HCT116 (cell line): ENCODE results near the gene OXCT2. TPM values are rescaled to one million over a fixed set of nuclear protein-coding genes. Genes with fewer than 3 reads are reported as not detected.

Source experiments
- ATAC-seq: fragments of 200-7000 bp; cut with Tn5 transposase; 2 replicates; pipeline ENCODE4 v1.9.1; 2020; ENCODE audit warnings: mild to moderate bottlenecking, moderate library complexity
- BruUV-seq: library from RNA; stranded (reverse); fragments of 400-500 nt; replicated peaks from 2 replicates; lab custom pipeline; 2021; lab: Mats Ljungman, UMichigan
- CTCF ChIA-PET: fragments of 300-600 bp; sonication (Branson Sonifier 250); formaldehyde crosslinking; loops from one replicate; lab custom pipeline; 2021; ENCODE audit warnings: antibody characterized with exemption; lab: Charles Lee
- POLR2A ChIA-PET: fragments of 300-600, 350-600 bp; sonication (Branson Sonifier 250); formaldehyde crosslinking; loops from one replicate; lab custom pipeline; 2021; ENCODE audit warnings: antibody characterized with exemption; lab: Charles Lee
- RAD21 ChIA-PET, 2 experiments: fragments of 300-600 bp; sonication (Branson Sonifier 250); formaldehyde crosslinking; loops; one replicate each; lab custom pipeline; 2023; ENCODE audit warnings: low total read pairs in 2 of 2; ENCODE audit not compliant: uncharacterized antibody in 2 of 2, unreplicated experiment in 2 of 2, low non-redundant PET in 1 of 2; lab: Charles Lee
- DNase-seq: peaks from one replicate; pipeline ENCODE4 v3.0.0-alpha.2; 2010; ENCODE audit warnings: low read depth, low spot score
- H2AFZ ChIP-seq: fragments of 200-600 bp; shearing (Covaris generic), sonication (generic); 2 replicates; pipeline ENCODE4 v1.6.1; 2017; ENCODE audit warnings: low read depth, mixed run types, mixed read lengths, antibody characterized with exemption, low read length; ENCODE audit not compliant: poor library complexity, severe bottlenecking
- H3K27ac ChIP-seq: 2 replicates; pipeline ENCODE4 v1.5.1; 2012; ENCODE audit warnings: low read depth, low read length
- H3K27me3 ChIP-seq: fragments of 200-600 bp; sonication (generic); 2 replicates; pipeline ENCODE4 v1.6.1; 2016; ENCODE audit warnings: mixed run types, low read length, mixed read lengths; ENCODE audit not compliant: insufficient read depth
- H3K36me3 ChIP-seq, 2 experiments: fragments of 200-500 bp in 1 of 2; fragments of 200-600 bp in 1 of 2; sonication (Bioruptor generic) in 1 of 2; sonication (generic) in 1 of 2; 2 replicates each; pipeline versions ENCODE4 v1.5.1 to v1.6.1; 2014 to 2016; ENCODE audit warnings: low read length in 2 of 2, inconsistent platforms in 1 of 2, mixed read lengths in 1 of 2, mixed run types in 1 of 2; ENCODE audit not compliant: insufficient read depth in 2 of 2, control insufficient read depth in 1 of 2
- H3K4me1 ChIP-seq, 2 experiments: fragments of 200-600 bp in 1 of 2; sonication (generic) in 1 of 2; 2 replicates each; pipeline versions ENCODE4 v1.5.1 to v1.6.1; 2012 to 2017; ENCODE audit warnings: low read length in 2 of 2, inconsistent platforms in 1 of 2, mild to moderate bottlenecking in 1 of 2, mixed read lengths in 1 of 2, mixed run types in 1 of 2, moderate library complexity in 1 of 2; ENCODE audit not compliant: insufficient read depth in 2 of 2, control insufficient read depth in 1 of 2
- H3K4me2 ChIP-seq: fragments of 200-600 bp; sonication (generic); 2 replicates; pipeline ENCODE4 v1.6.1; 2017; ENCODE audit warnings: mixed run types, low read length, mixed read lengths
- H3K4me3 ChIP-seq, 2 experiments: fragments of 200-600 bp in 1 of 2; sonication (generic) in 1 of 2; replicated peaks in 1 of 2; 2 replicates each; pipeline ENCODE4 v1.5.1; 2011 to 2016; ENCODE audit warnings: low read length in 2 of 2, control low read depth in 1 of 2, low read depth in 1 of 2, mild to moderate bottlenecking in 1 of 2, mixed read lengths in 1 of 2, mixed run types in 1 of 2
- H3K79me2 ChIP-seq: fragments of 200-600 bp; sonication (generic); 2 replicates; pipeline ENCODE4 v1.6.1; 2017; ENCODE audit warnings: mild to moderate bottlenecking, mixed run types, low read length, moderate library complexity, mixed read lengths; ENCODE audit not compliant: insufficient read depth
- H3K9ac ChIP-seq: fragments of 200-600 bp; sonication (generic); 2 replicates; pipeline ENCODE4 v1.6.1; 2016; ENCODE audit warnings: low read length, mixed read lengths
- H3K9me2 ChIP-seq: fragments of 200-600 bp; sonication (generic), shearing (Covaris generic); 2 replicates; pipeline ENCODE4 v1.6.1; 2017; ENCODE audit warnings: mixed run types, mild to moderate bottlenecking, moderate library complexity; ENCODE audit not compliant: insufficient read depth
- H3K9me3 ChIP-seq, 2 experiments: fragments of 200-500 bp in 1 of 2; fragments of 200-600 bp in 1 of 2; sonication (Bioruptor generic) in 1 of 2; sonication (generic) in 1 of 2; 2 replicates each; pipeline ENCODE4 v1.6.1; 2014 to 2017; ENCODE audit warnings: low read length in 2 of 2, mixed read lengths in 2 of 2, inconsistent platforms in 1 of 2, low read depth in 1 of 2, mild to moderate bottlenecking in 1 of 2, mixed run types in 1 of 2, moderate library complexity in 1 of 2; ENCODE audit not compliant: control insufficient read depth in 1 of 2, insufficient read depth in 1 of 2
- H4K20me1 ChIP-seq: fragments of 200-600 bp; sonication (generic), shearing (Covaris generic); 2 replicates; pipeline ENCODE4 v1.6.1; 2017; ENCODE audit warnings: mixed run types, mild to moderate bottlenecking, moderate library complexity; ENCODE audit not compliant: insufficient read depth
- CTCF ChIP-seq, 3 experiments: fragments of 200-600 bp in 1 of 3; sonication (generic) in 1 of 3; IDR thresholded peaks in 2 of 3; conservative IDR thresholded peaks in 1 of 3; 2 replicates each; pipeline ENCODE4 v1.5.1; 2012 to 2017; ENCODE audit warnings: low read depth in 2 of 3, low read length in 2 of 3, antibody characterized with exemption in 1 of 3, borderline replicate concordance in 1 of 3, control low read depth in 1 of 3, mild to moderate bottlenecking in 1 of 3, mixed read lengths in 1 of 3, mixed run types in 1 of 3, moderate library complexity in 1 of 3; ENCODE audit not compliant: insufficient read depth in 1 of 3
- POLR2A ChIP-seq: IDR thresholded peaks from 2 replicates; pipeline ENCODE4 v1.7.0; 2011; ENCODE audit warnings: borderline replicate concordance; ENCODE audit not compliant: insufficient read depth, insufficient read length; ENCODE audit errors: extremely low read depth
- RAD21 ChIP-seq: IDR thresholded peaks from 2 replicates; pipeline ENCODE4 v1.6.1; 2012; ENCODE audit warnings: low read depth, mild to moderate bottlenecking
- YY1 ChIP-seq: IDR thresholded peaks from 2 replicates; pipeline ENCODE4 v1.6.1; 2011; ENCODE audit warnings: low read length, low read depth, moderate library complexity, mild to moderate bottlenecking; ENCODE audit not compliant: insufficient replicate concordance; ENCODE audit errors: extremely low read depth
- ZNF274 ChIP-seq: fragments of 200-500 bp; sonication (Bioruptor generic); IDR thresholded peaks from 2 replicates; pipeline ENCODE4 v1.6.1; 2014; ENCODE audit warnings: mild to moderate bottlenecking, low read depth, low read length, inconsistent platforms
- intact Hi-C: fragments of 100-400 bp; cut with micrococcal nuclease; formaldehyde crosslinking; loops from 2 replicates; pipeline ENCODE4 v1.10.0; 2022
- total RNA-seq: library from RNA; stranded (reverse); gene quantifications from one replicate; pipeline ENCODE4 v1.2.1, GENCODE V29; 2021; ENCODE audit not compliant: unreplicated experiment
- TF ChIP-seq, protein P1 (sequence below): IDR thresholded peaks from 2 replicates; pipeline ENCODE4 v1.6.1; 2011; ENCODE audit warnings: mild to moderate bottlenecking, low read length, moderate library complexity; ENCODE audit not compliant: insufficient replicate concordance; ENCODE audit errors: extremely low read depth

OXCT2 gene
- total RNA-seq, 1 experiment from 2014 or later: 3.7 TPM

- no peak for ATAC-seq
- no peaks in the 10 kb centered on the region for H3K9me3 ChIP-seq
- H3K36me3 ChIP-seq: no peaks in the 10 kb centered on the region
- no peaks in the 10 kb centered on the region for H4K20me1 ChIP-seq
- no peaks in the 10 kb centered on the region for H3K27me3 ChIP-seq
- intact Hi-C loops: loop anchor here (10.0 kb wide), 1 partner anchor 522 kb away; no protein-coding TSS in a partner anchor
- no peak overlapping the region for H2AFZ ChIP-seq
- TF ChIP-seq POLR2A: no peak
- TF ChIP-seq, all 23 proteins: peak for 0
- ChIA-PET POLR2A (no interaction called here), CTCF (no interaction called here), RAD21 (no interaction called here)
- H3K4me3 ChIP-seq: no peak overlapping the region
- H3K4me2 ChIP-seq: no peak overlapping the region
- H3K79me2 ChIP-seq: no peaks in the 10 kb centered on the region
- H3K4me1 ChIP-seq: peaks cover 0 to 15% of the 10 kb centered on the region in 2 experiments; a peak in 2 of 4 replicates
- no peak for DNase-seq
- no peak overlapping the region for H3K27ac ChIP-seq
- no TSS peak for BruUV-seq
- no peak overlapping the region for H3K9ac ChIP-seq
- no peaks in the 10 kb centered on the region for H3K9me2 ChIP-seq
Measured at GRCh38 chr1:39812913-39813312, 41.8 kb upstream of the OXCT2 start.

GRCh38 chr1:39808784-39809517 lies 37.8 kb upstream of the OXCT2 start:
- TF ChIP-seq RAD21 (no peak), ZNF274 (no peak), YY1 (no peak), CTCF (IDR thresholded peaks at IDR 0.05 in 2 of 3, conservative IDR thresholded peaks at IDR 0.05 in 1 of 3; ENCODE audit: borderline replicate concordance in 1 of 3, insufficient read depth in 1 of 3, low read depth in 2 of 3, low read length in 2 of 3) (no peak)
- TF ChIP-seq, protein P1, sequence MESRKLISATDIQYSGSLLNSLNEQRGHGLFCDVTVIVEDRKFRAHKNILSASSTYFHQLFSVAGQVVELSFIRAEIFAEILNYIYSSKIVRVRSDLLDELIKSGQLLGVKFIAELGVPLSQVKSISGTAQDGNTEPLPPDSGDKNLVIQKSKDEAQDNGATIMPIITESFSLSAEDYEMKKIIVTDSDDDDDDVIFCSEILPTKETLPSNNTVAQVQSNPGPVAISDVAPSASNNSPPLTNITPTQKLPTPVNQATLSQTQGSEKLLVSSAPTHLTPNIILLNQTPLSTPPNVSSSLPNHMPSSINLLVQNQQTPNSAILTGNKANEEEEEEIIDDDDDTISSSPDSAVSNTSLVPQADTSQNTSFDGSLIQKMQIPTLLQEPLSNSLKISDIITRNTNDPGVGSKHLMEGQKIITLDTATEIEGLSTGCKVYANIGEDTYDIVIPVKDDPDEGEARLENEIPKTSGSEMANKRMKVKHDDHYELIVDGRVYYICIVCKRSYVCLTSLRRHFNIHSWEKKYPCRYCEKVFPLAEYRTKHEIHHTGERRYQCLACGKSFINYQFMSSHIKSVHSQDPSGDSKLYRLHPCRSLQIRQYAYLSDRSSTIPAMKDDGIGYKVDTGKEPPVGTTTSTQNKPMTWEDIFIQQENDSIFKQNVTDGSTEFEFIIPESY: no peak
- Histone ChIP-seq H3K4me1 (no peaks in the 10 kb centered on the region), H2AFZ (no peak overlapping the region), H3K9ac (no peak overlapping the region), H3K79me2 (no peaks in the 10 kb centered on the region), H3K4me3 (no peak overlapping the region), H3K27ac (no peak overlapping the region), H3K9me3 (no peaks in the 10 kb centered on the region), H3K4me2 (no peak overlapping the region), H3K27me3 (no peaks in the 10 kb centered on the region), H3K9me2 (no peaks in the 10 kb centered on the region), H3K36me3 (no peaks in the 10 kb centered on the region), H4K20me1 (no peaks in the 10 kb centered on the region)
- no TSS peak for BruUV-seq
- ChIA-PET POLR2A (no interaction called here), CTCF (no interaction called here), RAD21 (no interaction called here)
- intact Hi-C loops: no loop called here
- no peak for ATAC-seq
- DNase-seq: no peak
